ENCODE data around the gene CCDC71. TPM values are rescaled to one million over a fixed set of nuclear protein-coding genes. Genes with fewer than 3 reads are reported as not detected.

Gene CCDC71
- total RNA-seq, 4 donors from 2014 or later: 19.9 to 25.6 (median 23.7) TPM

GRCh38 chr3:49181351-49181750 lies 15.2 kb upstream of the CCDC71 start:
- TF ChIP-seq CTCF (IDR thresholded peaks at IDR 0.05) (no peak), EP300 (IDR thresholded peaks at IDR 0.05) (no peak), POLR2A (IDR thresholded peaks at IDR 0.05; ENCODE audit: low read depth) (no peak), POLR2AphosphoS5 (IDR thresholded peaks at IDR 0.05) (no peak)
- WGBS: 70% methylated on average over 6 of the region's 6 CpGs
- H3K4me3 ChIP-seq: no peak overlapping the region

GRCh38 chr3:49180116-49180515 lies 14.0 kb upstream of the CCDC71 start:
- H3K36me3 ChIP-seq: peaks cover 10 to 35% (median 30%) of the 10 kb centered on the region in 4 donors
- H3K9me3 ChIP-seq: no peaks in the 10 kb centered on the region
- H3K27me3 ChIP-seq: no peaks in the 10 kb centered on the region
- H3K4me1 ChIP-seq: peaks cover 5 to 32% (median 12%) of the 10 kb centered on the region in 4 donors
- no peak for DNase-seq (ENCODE audit: extremely low spot score)
- H3K27ac ChIP-seq (replicated peaks in 1 of 4): no peak overlapping the region
- intact Hi-C loops (cut with DNase I): no loop called here
- no peak for TF ChIP-seq POLR2AphosphoS5 (IDR thresholded peaks at IDR 0.05)
- no peak for TF ChIP-seq CTCF (IDR thresholded peaks at IDR 0.05)
- no peak for TF ChIP-seq EP300 (IDR thresholded peaks at IDR 0.05)
- TF ChIP-seq POLR2A (IDR thresholded peaks at IDR 0.05; ENCODE audit: low read depth): no peak
- H3K4me3 ChIP-seq: no peak overlapping the region

More at GRCh38 chr3:49181351-49181750, 15.2 kb upstream of the CCDC71 start:
- Histone ChIP-seq H3K27me3 (no peaks in the 10 kb centered on the region), H3K27ac (replicated peaks in 1 of 4) (no peak overlapping the region), H3K4me1 (peaks cover 0 to 22% (median 2%) of the 10 kb centered on the region in 4 donors), H3K36me3 (peaks cover 0 to 22% (median 18%) of the 10 kb centered on the region in 4 donors), H3K9me3 (no peaks in the 10 kb centered on the region)
- intact Hi-C loops (cut with DNase I): no loop called here
- no peak for DNase-seq (ENCODE audit: extremely low spot score)

GRCh38 chr3:49177073-49177472 lies 10.9 kb upstream of the CCDC71 start:
- intact Hi-C loops (cut with DNase I): no loop called here
- Histone ChIP-seq H3K9me3 (no peaks in the 10 kb centered on the region), H3K4me3 (no peak overlapping the region), H3K27ac (replicated peaks in 1 of 4) (peak overlapping the region in 1 of 4 donors; percentile 18), H3K36me3 (peaks cover 10 to 50% (median 42%) of the 10 kb centered on the region in 4 donors), H3K27me3 (no peaks in the 10 kb centered on the region), H3K4me1 (peaks cover 36 to 60% (median 42%) of the 10 kb centered on the region in 4 donors)
- DNase-seq (ENCODE audit: extremely low spot score): no peak
- TF ChIP-seq EP300 (IDR thresholded peaks at IDR 0.05) (no peak), CTCF (IDR thresholded peaks at IDR 0.05) (no peak), POLR2AphosphoS5 (IDR thresholded peaks at IDR 0.05) (no peak)
- WGBS: 64% methylated on average over 2 of the region's 2 CpGs

GRCh38 chr3:49175530-49175929 lies 9.4 kb upstream of the CCDC71 start:
- intact Hi-C loops (cut with DNase I): no loop called here
- H3K36me3 ChIP-seq: peaks cover 10 to 50% (median 42%) of the 10 kb centered on the region in 4 donors
- no peak overlapping the region for H3K27ac ChIP-seq (replicated peaks in 1 of 4)
- TF ChIP-seq CTCF (IDR thresholded peaks at IDR 0.05): no peak
- no peak for TF ChIP-seq EP300 (IDR thresholded peaks at IDR 0.05)
- WGBS: 80% methylated on average over 8 of the region's 8 CpGs
- no peak overlapping the region for H3K4me3 ChIP-seq
- no peaks in the 10 kb centered on the region for H3K9me3 ChIP-seq
- no peaks in the 10 kb centered on the region for H3K27me3 ChIP-seq
- H3K4me1 ChIP-seq: peaks cover 44 to 64% (median 51%) of the 10 kb centered on the region in 4 donors
- no peak for DNase-seq (ENCODE audit: extremely low spot score)

GRCh38 chr3:49174397-49174985 lies 8.4 kb upstream of the CCDC71 start:
- Histone ChIP-seq H3K27me3 (no peaks in the 10 kb centered on the region), H3K9me3 (no peaks in the 10 kb centered on the region), H3K4me3 (peak overlapping the region in 2 of 4 donors; percentile 81 to 86), H3K27ac (replicated peaks in 1 of 4) (peak overlapping the region; percentile 84 to 93 (median 90)), H3K36me3 (peaks cover 10 to 50% (median 42%) of the 10 kb centered on the region in 4 donors), H3K4me1 (peaks cover 47 to 64% (median 57%) of the 10 kb centered on the region in 4 donors)
- TF ChIP-seq CTCF (IDR thresholded peaks at IDR 0.05) (no peak), POLR2A (IDR thresholded peaks at IDR 0.05; ENCODE audit: low read depth) (no peak), EP300 (IDR thresholded peaks at IDR 0.05) (no peak), POLR2AphosphoS5 (IDR thresholded peaks at IDR 0.05) (no peak)
- WGBS: 75% methylated on average over 4 of the region's 9 CpGs
- DNase-seq (ENCODE audit: extremely low spot score): no peak
- intact Hi-C loops (cut with DNase I): loop anchor here (5.0 kb wide), 2 partner anchors 168 to 273 kb away; partner anchors contain the start of gene USP4
